GM12872 (cell line): ENCODE results near the gene MAGEA9.
"Not testable (repeated sequence)": the region's sequence is repeated elsewhere in the genome, so short reads cannot be mapped to it uniquely, and the experiment has no call there.

ENCODE experiments used
- CTCF ChIP-seq: IDR thresholded peaks from 3 replicates; pipeline ENCODE4 v1.5.1; 2011; ENCODE audit warnings: low read depth, mild to moderate bottlenecking, low read length, moderate library complexity; ENCODE audit not compliant: insufficient read depth

MAGEA9 gene

GRCh38 chrX:149781727-149782126 lies at the start of gene MAGEA9:
TSS of gene MAGEA9 (plus strand) at chrX:149781930. CDS start at chrX:149786211, 4,281 bp downstream.
- not testable (repeated sequence) for TF ChIP-seq CTCF

GRCh38 chrX:149757206-149758067 lies 24.3 kb upstream of the MAGEA9 start:
- TF ChIP-seq CTCF, result no peak

- no peak for TF ChIP-seq CTCF
Measured at GRCh38 chrX:149758068-149758714, 23.5 kb upstream of the MAGEA9 start.

- no peak for TF ChIP-seq CTCF
Measured at GRCh38 chrX:149759824-149760223, 21.9 kb upstream of the MAGEA9 start.

- TF ChIP-seq CTCF, result no peak
Measured at GRCh38 chrX:149760965-149761364, 20.8 kb upstream of the MAGEA9 start.

GRCh38 chrX:149762696-149763614 lies 18.8 kb upstream of the MAGEA9 start:
- no peak for TF ChIP-seq CTCF

GRCh38 chrX:149773768-149774167 lies 8.0 kb upstream of the MAGEA9 start, which contains the start of gene HSFX1:
TSS of gene HSFX1 (plus strand) at chrX:149774068. CDS start at chrX:149774682, 614 bp downstream.
- not testable (repeated sequence) for TF ChIP-seq CTCF
